ENCODE results near the gene ERMN.
"Not testable (repeated sequence)": the region's sequence is repeated elsewhere in the genome, so short reads cannot be mapped to it uniquely, and the experiment has no call there.

Gene ERMN

GRCh38 chr2:157355618-157356017 is 30.0 kb upstream of the ERMN start:
- H3K4me1 ChIP-seq (ENCODE audit: low read depth, poor library complexity, severe bottlenecking): no peaks in the 10 kb centered on the region
- TF ChIP-seq, protein P1, sequence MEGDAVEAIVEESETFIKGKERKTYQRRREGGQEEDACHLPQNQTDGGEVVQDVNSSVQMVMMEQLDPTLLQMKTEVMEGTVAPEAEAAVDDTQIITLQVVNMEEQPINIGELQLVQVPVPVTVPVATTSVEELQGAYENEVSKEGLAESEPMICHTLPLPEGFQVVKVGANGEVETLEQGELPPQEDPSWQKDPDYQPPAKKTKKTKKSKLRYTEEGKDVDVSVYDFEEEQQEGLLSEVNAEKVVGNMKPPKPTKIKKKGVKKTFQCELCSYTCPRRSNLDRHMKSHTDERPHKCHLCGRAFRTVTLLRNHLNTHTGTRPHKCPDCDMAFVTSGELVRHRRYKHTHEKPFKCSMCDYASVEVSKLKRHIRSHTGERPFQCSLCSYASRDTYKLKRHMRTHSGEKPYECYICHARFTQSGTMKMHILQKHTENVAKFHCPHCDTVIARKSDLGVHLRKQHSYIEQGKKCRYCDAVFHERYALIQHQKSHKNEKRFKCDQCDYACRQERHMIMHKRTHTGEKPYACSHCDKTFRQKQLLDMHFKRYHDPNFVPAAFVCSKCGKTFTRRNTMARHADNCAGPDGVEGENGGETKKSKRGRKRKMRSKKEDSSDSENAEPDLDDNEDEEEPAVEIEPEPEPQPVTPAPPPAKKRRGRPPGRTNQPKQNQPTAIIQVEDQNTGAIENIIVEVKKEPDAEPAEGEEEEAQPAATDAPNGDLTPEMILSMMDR (conservative IDR thresholded peaks at IDR 0.05; ENCODE audit: low read depth, low read length): no peak
- H4K20me1 ChIP-seq (ENCODE audit: insufficient read depth): no peaks in the 10 kb centered on the region
- no peak overlapping the region for H3K27ac ChIP-seq
- H3K79me2 ChIP-seq (ENCODE audit: insufficient read depth, low read depth): no peaks in the 10 kb centered on the region
- no peak overlapping the region for H3K4me2 ChIP-seq
- H2AFZ ChIP-seq (ENCODE audit: low read depth): no peak overlapping the region
- no peak overlapping the region for H3K4me3 ChIP-seq (IDR thresholded peaks at IDR 0.05; ENCODE audit: insufficient read depth, low read depth, low read length)
- no peaks in the 10 kb centered on the region for H3K36me3 ChIP-seq (ENCODE audit: insufficient read depth)
- H3K27me3 ChIP-seq (ENCODE audit: insufficient read depth, low read depth): no peaks in the 10 kb centered on the region
- H3K9ac ChIP-seq: no peak overlapping the region

- Histone ChIP-seq H3K4me3 (IDR thresholded peaks at IDR 0.05; ENCODE audit: insufficient read depth, low read depth, low read length) (no peak overlapping the region), H3K9ac (no peak overlapping the region), H3K36me3 (ENCODE audit: insufficient read depth) (no peaks in the 10 kb centered on the region), H3K4me1 (ENCODE audit: low read depth, poor library complexity, severe bottlenecking) (no peaks in the 10 kb centered on the region), H3K27me3 (ENCODE audit: insufficient read depth, low read depth) (no peaks in the 10 kb centered on the region), H4K20me1 (ENCODE audit: insufficient read depth) (no peaks in the 10 kb centered on the region), H3K27ac (no peak overlapping the region), H3K4me2 (no peak overlapping the region), H3K79me2 (ENCODE audit: insufficient read depth, low read depth) (no peaks in the 10 kb centered on the region), H2AFZ (ENCODE audit: low read depth) (no peak overlapping the region)
- TF ChIP-seq, protein P1 (conservative IDR thresholded peaks at IDR 0.05; ENCODE audit: low read depth, low read length): no peak
Observed at GRCh38 chr2:157349949-157350515, 24.4 kb upstream of the ERMN start.

DNA sequence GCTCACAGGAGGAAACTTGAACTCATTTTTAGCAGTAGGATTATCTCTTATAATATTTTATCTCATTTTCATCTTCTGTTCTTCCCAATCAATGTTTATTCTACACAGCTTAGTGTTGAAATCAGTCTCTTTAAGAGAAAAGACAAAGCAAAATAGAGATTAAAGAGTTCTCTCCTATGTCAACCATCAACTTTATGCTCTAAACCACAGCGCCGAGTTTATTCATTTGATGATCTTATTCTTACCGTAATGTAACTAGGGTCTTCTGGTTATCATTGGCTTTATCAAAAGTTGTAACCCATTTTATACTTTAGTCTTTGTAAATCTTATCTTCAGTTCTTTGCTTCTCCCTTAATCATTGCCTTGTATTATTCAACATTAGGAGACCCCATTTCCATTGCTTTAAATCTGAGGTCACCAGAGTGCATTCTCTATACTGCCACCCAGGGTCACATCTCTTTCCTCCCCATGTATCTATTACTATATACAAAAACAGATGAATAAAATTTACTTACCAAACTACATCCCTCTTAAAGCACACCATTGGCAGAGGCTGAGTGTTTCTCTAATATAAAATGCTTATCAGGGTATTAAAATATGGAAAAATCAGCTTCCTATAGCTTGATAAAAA is 22.8 kb upstream of the ERMN start:
- no peak overlapping the region for H3K9ac ChIP-seq
- H2AFZ ChIP-seq (ENCODE audit: low read depth): no peak overlapping the region

GRCh38 chr2:157345647-157346389 is 20.2 kb upstream of the ERMN start:
- no peaks in the 10 kb centered on the region for H3K79me2 ChIP-seq (ENCODE audit: insufficient read depth, low read depth)
- TF ChIP-seq, protein P1 (conservative IDR thresholded peaks at IDR 0.05; ENCODE audit: low read depth, low read length): no peak
- H4K20me1 ChIP-seq (ENCODE audit: insufficient read depth): no peaks in the 10 kb centered on the region
- no peak overlapping the region for H3K9ac ChIP-seq
- H3K27me3 ChIP-seq (ENCODE audit: insufficient read depth, low read depth): no peaks in the 10 kb centered on the region
- H3K4me1 ChIP-seq (ENCODE audit: low read depth, poor library complexity, severe bottlenecking): no peaks in the 10 kb centered on the region
- no peak overlapping the region for H3K4me3 ChIP-seq (IDR thresholded peaks at IDR 0.05; ENCODE audit: insufficient read depth, low read depth, low read length)
- H3K36me3 ChIP-seq (ENCODE audit: insufficient read depth): no peaks in the 10 kb centered on the region
- no peak overlapping the region for H3K4me2 ChIP-seq
- no peak overlapping the region for H3K27ac ChIP-seq
- H2AFZ ChIP-seq (ENCODE audit: low read depth): no peak overlapping the region

More for the DNA sequence above, 22.8 kb upstream of the ERMN start:
- Histone ChIP-seq H3K4me3 (IDR thresholded peaks at IDR 0.05; ENCODE audit: insufficient read depth, low read depth, low read length) (no peak overlapping the region), H3K27ac (no peak overlapping the region), H3K4me2 (no peak overlapping the region), H3K79me2 (ENCODE audit: insufficient read depth, low read depth) (no peaks in the 10 kb centered on the region), H3K36me3 (ENCODE audit: insufficient read depth) (no peaks in the 10 kb centered on the region), H3K4me1 (ENCODE audit: low read depth, poor library complexity, severe bottlenecking) (no peaks in the 10 kb centered on the region), H4K20me1 (ENCODE audit: insufficient read depth) (no peaks in the 10 kb centered on the region), H3K27me3 (ENCODE audit: insufficient read depth, low read depth) (no peaks in the 10 kb centered on the region)
- TF ChIP-seq, protein P1 (conservative IDR thresholded peaks at IDR 0.05; ENCODE audit: low read depth, low read length): no peak

DNA sequence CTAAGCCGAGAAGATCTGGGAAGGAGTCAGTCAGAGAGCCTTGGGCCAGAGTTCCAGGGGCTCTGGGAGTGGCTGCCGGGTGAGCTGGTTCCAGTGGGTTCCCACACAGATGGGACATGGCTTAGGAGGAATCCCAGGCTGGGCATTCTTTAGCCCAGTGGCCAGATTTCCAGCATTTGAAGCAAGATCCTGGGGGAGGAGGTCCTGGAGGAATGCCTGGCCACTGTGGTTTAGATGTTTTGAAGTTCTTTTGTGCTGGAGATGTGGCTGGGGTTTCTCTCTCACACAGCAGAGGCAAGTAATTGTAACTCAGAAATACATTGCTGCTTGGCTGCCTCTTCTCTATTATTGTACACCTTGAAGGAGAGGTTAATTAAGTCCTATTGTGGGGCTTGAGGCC is 15.8 kb upstream of the ERMN start:
- not testable (repeated sequence) for H3K79me2 ChIP-seq (ENCODE audit: insufficient read depth, low read depth); H3K36me3 ChIP-seq (ENCODE audit: insufficient read depth); H3K27me3 ChIP-seq (ENCODE audit: insufficient read depth, low read depth); H3K4me3 ChIP-seq (IDR thresholded peaks at IDR 0.05; ENCODE audit: insufficient read depth, low read depth, low read length); H3K27ac ChIP-seq; H2AFZ ChIP-seq (ENCODE audit: low read depth); H3K9ac ChIP-seq; H4K20me1 ChIP-seq (ENCODE audit: insufficient read depth); H3K4me1 ChIP-seq (ENCODE audit: low read depth, poor library complexity, severe bottlenecking); H3K4me2 ChIP-seq

Data from KMS-11 (cell line).